SHP77 (cell line): ENCODE data around the gene LYZL1.
A peak's percentile ranks its signal among the peaks of the same experiment; 100 is the strongest.
"Not testable (repeated sequence)": the region's sequence is repeated elsewhere in the genome, so short reads cannot be mapped to it uniquely, and the experiment has no call there.

ENCODE experiments used
- DNase-seq, 2 experiments: peaks; one replicate each; lab custom pipeline; 2025; lab: John Stamatoyannopoulos, UW

The LYZL1 gene

DNA sequence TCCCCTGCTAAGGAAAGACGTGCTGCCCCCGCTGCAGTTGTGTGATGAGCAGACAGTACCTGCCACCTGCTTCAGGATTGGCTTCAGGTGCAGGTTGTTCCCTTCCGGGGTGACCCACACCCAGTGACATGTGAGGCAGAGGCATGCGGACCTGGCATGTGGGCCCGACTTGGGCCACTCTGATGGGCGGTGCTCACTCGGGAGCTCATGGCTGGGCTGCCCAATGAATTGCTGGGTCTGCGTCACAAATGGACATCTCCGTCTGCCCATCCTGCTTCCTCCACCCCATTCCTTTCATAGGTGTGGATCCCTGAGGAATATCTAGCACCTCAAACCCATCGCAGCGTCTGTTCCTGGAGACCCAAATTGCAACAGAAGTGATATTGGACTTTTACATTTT lies 19.3 kb downstream of the LYZL1 start:
- not testable (repeated sequence) for DNase-seq

DNA sequence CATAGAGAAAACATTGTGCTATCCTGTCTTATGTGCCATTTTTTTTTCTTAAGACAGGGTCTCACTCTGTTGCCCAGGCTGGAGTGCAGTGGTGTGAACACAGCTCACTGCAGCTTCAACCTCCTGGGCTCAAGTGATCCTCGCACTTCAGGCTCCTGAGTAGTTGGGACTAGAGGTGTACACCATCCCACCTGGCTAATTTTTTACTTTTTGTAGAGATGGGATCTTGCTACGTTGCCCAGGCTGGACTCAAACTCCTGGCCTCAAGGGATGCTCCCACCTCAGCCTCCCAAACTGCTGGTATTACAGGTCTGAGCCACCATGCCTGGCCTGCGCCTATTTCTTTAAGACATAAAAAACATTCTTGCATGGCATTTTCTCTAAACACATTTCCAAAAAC lies 20.6 kb downstream of the LYZL1 start:
- no peak for DNase-seq

DNA sequence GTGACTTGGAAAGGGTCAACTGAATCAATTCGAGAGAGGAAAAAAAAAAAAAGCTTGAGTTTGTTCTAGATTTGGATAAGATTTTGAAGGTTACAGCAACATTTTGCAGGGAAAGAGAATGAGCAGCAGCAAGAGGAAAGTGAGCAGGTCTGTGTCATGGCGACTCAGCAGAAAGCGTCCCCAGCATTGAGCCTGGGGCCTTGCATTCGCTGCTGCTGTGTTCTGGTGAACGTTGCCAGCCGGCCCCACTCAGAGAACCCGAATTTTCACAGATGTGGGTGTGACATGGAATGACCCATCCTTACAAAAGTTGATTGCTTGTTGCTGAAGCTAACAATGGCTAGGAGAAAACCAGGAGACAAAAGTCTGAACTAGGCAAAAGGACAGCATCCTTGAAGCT lies 21.6 kb downstream of the LYZL1 start:
- not testable (repeated sequence) for DNase-seq

DNA sequence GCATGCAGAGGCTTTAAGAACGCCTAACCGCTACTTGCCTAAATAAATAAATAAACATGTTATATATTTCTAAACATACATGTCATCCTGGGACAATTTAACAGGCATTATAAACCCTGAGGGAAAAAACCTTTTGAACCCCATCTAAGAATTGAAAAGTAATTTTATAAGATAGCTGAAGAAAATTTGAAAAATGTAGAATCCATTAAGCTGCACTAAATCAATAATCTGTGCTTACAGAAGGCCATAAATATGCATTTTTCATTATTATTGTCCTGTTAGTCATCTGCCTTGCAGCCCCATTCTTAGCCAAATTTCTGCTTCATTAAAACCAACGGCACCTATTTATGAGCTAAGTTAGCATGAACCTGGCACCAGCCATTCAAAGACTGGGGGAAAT lies 24.2 kb downstream of the LYZL1 start:
- DNase-seq: no peak

DNA sequence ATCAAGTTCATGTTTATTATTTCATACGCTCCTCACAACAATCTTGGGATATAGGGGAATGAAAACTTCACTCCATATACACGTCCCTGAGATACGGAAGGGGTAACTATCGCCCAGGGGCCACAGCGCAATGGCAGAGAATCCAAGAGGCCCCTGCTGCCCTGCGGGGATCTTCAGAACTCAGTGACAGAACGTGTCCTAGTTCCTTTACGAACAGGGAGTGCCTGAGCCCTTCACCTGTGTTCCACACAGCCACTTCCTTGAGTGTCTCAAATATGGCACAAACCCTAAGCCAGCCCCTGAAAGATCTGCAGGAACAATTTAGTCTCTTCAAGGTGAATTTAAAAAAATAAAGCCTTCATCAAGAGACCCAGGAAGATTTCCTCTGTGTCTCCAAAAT lies 25.9 kb downstream of the LYZL1 start:
- DNase-seq: no peak

DNA sequence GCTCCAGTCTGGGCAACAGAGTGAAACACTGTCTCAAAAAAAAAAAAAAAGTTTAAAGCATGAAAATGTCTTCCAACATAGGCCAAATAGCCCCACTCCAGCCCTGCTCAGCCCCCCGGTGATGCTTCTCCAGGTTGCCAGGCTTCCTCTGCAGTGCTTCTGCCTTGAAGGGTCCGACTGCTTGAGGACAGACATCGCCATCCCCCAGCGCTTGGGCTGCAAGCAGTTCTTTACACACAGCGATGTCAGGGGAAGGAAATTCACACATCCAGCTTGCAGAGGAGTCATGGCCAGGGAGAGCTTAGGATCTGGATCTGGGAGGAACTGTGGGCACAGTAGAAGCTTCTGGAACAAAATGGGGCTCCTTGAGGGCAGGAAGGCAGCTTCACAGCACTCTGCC lies 26.9 kb downstream of the LYZL1 start:
- DNase-seq: no peak

DNA sequence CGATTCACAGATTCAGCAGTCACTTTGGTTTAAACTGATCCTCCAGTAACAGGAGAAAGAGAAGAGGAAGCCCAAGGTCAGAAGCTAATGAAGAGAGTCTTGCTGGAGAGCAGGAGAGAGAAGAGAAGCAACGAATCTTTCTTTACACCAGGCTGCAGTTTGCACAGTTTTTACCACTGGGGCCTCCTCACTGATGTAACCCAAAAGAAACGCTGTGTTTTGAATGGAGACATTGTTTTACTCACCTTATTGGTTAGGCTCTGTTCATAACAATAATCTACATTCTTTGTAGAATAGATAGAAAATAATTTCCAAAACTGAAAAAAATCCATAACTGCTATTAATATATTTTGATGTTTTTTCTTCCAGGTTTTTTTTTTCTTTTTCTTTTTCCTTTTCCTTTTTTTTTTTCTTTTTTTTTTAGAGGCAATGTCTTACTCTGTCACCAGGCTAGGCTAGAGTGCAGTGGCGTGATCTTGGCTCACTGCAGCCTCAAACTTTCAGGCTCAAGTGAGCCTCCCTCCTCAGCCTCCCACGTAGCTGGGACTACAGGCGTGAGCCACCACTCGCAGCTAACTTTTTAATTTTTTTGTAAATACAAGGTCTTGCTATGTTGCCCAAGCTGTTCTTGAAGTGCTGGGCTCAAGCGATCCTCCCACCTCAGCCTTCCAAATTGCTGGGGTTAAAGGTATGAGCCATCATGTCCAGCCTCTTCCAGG lies 27.6 kb downstream of the LYZL1 start:
- DNase-seq: no peak

DNA sequence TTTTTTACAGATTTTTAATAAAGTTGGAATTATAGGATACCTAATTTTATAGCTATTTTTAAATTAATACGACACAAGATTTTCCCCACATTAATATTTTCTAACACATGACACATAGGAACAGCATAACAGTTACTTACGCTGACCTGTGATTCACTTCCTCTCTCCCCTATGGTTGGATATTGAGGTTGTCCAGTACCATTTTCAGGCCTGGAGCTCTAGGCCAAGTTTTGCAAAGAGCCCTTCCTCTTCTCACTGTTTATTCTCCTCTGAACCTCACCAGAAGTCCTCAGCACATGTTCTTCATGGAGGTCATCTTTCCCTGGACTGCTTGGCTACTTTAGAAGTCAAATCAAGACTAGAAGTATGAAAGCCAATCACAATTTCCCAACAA lies 28.2 kb downstream of the LYZL1 start:
- DNase-seq: no peak

DNA sequence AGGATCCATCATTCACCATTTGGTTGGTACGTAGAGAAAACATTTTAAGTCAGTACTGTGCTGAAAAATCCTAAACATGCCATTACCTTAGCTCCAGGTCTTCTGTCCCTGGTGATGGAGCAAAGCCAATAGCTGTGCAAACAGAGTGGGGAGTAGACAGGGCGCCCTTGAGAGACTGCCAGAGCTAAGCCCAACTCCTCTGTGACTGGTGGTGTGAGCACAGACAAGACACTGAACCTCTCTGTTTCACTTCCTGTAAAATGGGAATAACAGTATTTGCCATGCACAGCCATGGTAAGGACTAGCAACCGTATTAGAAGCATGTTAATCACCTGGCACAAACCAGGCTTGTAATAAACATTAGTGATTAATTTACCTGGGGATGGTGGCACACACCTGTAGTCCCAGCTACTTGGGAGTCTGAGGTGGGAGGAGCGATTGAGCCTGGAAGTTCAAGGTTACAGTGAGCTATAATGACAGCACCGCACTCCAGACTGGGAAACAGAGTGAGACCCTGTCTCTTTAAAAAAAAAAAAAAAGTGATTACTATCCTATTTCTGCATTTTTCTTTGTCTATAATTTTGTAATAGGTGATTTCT lies 28.7 kb downstream of the LYZL1 start:
- DNase-seq: no peak

DNA sequence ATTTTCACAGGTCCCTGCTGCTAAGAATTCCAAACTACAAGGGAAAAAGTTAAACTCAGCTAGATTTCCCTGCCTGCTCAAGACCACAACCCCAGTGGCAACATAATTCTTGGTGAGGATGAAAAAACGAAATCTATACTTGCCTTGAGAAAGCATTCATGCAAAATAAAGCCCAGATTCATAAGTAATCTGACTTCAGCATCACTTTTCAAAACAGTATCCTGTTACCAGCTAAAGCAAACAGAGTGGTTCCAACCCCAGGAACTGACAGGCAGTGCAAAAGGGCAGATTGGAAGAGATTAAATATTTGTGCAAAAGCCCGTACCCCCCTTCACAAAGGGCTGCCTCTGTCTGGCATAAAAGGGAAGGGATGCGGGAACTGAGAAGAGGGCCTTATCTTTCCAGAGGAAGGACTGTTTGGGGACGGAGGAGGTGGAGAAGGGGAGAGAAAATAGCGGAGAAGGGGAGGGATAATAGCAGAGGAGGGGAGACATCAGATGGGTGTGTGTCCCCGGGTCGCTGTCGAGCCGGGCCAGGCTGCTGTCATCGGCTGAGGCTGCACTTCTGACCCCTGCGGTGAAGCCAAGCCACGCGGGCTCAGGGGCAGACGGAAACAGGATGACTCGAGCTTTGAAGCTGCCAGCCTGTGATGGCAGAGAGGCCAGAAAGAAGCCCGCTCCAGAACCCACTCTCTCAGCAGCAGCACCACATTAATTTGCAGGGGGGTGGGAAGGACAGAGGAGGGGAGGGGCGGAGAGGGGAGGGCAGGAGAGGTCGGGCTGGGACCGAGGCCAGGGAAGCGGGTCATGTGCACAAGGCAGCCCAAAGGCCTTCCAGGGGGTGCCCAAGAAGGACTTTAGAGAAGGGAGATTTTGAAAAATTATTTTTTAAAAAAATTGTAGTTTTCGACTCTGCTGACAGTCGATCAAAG lies 29.5 kb downstream of the LYZL1 start:
- DNase-seq: peak in 1 of 2 experiments; percentile 30

DNA sequence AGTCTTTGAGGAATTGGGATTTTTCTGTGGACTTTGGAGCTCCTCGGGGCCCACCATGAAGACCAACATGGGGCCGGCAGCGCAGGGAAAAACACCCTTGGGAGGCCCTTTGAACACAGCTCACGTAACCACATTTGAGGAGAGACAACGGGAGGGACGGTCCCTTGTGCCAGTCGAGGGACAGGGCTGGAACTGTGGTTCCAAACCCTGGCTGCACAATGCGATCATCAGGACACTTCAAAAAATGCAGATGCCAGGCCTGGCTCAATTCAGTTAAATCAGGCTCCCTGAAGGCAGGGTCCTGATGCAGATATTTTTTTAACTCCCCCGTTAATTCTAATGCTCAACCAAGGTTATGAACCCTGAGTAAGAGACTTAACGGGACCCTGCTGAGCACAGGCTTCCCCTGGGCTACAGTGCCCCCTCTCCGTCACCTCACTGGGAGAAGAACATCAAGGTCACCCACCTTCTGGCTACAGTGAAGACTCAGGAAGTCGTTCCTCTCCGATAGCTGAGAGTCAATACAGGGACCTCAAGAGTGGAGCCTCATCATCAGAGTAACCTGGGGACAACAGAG lies 30.4 kb downstream of the LYZL1 start:
- no peak for DNase-seq

DNA sequence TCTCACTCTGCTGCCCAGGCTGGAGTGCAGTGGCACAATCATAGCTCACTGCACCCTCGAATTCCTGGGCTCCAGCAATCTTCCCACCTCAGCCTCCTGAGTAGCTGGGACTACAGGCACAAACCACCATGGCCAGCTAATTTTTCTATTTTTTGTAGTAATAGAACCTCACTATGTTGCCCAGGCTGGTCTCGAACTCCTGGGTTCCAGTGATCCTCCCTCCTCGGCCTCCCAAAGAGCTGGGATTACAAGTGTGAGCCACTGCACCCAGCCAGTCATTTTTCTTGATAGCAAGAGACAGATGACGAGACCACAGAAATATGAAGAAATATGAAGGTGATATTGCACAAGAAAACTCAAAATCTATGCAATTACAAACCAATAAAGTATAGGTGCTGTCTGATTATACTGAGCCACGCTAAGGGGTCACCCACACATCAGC lies 31.8 kb downstream of the LYZL1 start:
- DNase-seq: not testable (repeated sequence)

DNA sequence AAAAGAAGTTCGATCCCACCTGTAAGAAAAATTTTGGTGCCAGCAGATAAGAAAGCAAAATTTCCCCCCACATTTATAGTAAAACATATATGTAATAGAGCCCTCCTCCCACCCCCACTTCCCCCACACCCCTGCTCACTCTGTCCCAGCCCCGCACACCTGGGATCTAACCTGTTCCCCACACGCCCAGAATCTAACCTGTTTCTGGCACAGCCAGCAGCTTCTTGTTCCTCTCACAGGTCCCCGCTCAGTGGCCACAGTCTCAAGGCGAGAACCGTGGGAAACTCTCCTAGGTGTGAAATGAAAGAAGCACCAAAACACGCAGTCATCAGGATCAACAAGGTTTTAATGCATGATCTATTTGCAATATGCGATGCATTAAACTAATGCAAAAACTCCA lies 32.8 kb downstream of the LYZL1 start:
- no peak for DNase-seq

DNA sequence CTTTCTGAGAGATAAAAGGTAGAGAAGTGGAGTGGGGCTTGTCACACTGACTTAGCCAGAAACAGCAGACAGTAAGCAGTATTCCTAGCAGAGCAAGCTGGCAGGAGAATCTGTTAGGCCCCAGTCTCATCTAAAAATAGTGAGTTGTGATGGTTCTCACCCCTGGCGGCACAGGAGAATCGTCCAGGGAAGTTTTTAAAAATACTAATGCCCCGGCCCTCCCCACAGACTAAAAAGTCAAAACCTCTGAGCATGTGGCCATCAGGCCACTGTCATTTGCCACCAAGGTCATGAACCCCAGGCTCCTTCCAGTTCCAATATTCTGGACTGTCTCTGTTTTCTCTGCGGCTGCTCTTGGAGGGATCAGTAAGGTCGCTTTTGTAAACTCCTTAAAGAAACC lies 34.0 kb downstream of the LYZL1 start:
- DNase-seq: no peak

DNA sequence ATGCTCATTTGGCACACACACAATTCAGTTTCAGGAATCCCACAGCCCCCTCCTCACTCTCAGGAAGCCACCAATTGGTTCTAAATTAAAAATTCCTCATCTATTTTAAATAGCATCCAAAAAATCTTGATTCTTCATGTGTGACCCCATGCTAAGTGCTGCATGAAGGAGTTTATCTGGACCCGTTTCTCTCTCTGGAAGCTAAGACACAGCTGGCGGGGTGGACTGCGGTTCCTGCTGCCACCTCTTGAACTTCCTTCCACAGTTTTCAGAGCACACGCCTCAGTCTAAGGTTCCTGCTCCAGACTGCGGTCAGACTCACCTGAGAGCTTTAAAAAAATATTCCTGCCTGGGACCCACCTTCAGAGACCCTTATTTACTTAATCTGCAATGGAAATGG lies 34.5 kb downstream of the LYZL1 start:
- DNase-seq: no peak

DNA sequence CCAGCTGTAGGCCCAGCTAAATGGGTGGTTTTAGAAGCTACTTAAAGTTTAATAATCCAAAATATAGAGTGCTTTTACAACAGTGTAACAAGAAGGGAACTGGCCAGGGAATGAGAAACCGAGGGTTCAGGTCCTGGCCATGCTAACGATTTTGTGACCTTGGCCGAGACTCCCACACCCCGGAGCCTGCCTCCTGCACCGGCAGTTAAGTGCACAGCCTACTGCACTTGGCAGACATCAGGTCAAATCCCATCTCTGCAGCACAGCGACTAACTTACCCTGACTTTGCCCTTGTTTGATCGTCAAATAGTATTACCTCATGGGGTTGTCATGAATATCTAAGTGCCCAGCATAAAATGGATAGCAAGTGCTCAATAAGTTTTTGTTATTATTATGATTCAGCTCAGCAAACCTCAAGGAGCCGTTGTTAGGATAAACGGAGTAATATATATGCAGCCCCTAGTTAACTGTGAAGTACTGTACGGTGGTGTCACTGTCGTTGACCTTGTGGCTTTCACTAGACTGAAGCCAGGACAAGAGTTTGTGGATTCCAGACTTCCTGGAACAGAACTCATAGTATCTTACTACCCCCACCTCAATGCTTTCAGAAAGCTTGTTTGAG lies 35.5 kb downstream of the LYZL1 start:
- no peak for DNase-seq

DNA sequence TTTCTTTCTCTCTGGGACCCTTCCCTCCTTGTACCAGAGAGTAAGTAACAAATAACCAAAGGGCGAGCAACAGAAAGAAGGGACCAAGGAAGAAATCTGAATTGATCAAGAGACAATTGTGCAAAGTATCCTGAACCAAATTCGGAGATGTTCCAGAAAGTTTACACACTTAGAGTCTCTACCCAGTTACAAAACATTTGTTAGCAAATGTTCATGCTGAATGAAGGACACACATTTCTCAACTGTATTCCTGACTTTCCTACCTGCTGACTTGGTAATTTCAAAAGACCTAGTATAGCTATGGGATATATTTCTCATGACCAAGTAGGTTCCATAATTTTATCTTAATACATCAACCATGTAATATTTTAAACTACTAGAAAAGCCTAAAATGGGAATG lies 37.4 kb downstream of the LYZL1 start:
- DNase-seq: no peak

DNA sequence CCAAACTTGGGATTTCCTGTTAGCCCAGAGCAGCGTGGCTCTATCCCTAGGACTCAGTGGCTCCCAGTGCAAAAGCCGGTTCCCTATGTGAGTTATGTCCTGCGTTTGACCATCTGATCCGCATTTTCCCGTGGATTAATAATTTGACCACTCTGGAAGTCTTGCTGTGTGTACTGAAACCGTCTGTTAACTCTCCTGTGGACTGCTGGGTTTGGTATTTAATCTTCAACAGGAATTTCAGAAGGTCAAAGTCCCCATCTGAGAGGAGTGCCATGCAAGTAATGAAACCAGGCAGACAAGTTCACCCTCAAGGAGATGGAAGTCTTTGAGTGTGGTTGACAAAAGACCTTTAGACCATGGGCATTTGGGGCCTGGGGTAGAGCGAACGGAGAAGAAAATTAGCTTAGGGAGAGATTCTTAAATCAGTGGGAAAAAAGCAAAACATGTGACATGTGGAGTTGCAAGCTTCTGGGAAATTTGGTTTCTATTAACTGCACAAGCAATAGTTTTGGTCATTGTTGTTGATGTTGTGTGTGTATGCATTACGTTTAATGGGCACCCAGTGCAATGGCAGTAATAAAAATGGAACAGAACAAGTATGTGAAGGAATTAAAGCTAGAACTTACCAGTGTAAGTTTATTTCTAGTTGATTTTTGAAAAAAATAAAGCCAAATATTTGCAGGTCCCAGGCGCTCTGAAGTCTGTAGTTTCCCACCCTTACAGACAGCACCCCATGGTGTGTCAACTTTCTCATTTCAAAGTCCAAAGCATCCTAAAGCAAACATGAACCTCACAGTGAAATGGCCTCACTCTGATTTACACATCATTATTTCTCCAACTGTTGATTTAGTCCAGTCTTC lies 38.2 kb downstream of the LYZL1 start:
- DNase-seq: no peak

DNA sequence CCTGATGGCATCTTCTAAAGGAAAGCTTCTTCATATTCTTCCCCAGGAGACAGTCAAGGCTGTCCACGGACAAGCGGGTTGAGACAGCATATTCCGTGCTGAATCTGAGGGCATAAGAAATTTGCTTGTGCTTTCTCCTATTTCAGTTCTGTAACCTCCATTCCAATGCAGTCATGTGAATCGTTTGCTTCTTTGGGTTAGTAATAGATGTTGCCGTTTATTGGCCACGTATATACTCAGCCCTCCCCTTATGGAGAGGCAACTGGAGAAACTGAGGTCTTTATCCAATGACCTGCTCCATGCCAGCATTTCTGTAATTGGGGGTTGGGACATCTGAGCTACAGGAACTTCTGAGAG lies 38.9 kb downstream of the LYZL1 start:
- no peak for DNase-seq

DNA sequence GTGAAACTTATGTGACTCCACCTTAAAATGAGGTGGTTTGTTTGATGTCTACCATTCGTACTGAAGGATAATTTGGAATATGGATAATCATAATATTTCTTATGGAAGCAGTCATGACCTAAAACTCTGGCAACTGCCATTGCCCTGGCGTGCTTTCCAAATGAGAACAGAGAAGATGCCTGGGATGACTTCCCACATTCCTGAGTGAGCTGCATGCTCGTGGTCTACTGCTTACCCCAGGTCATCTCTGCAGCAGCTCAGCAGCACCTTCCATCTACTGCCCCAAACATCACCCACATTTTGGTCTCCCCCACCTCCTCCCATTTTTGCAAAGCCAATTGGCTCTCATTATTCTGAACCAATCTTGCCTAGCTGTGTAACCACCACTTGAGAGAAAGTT lies 40.1 kb downstream of the LYZL1 start:
- DNase-seq: no peak

DNA sequence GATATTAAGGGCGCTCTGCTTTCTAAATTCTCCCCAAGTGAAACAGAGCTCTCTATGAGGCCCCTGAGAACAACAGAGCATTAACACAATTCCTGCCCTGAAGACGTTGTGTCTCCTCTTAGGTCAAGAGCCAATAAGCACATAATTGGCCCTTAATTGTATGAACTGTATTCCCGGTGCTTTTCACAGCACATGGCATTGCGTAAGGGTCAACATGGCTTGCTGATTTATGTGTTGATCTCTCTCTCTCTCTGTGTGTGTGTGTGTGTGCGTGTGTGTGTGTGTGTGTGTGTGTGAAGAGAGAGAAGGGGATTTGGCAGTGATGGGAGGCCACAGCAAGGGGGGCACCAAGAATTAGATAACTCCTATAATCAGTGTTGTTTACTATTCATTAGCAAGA lies 40.5 kb downstream of the LYZL1 start:
- no peak for DNase-seq
